CD8-positive, alpha-beta memory T cell (primary cell): ENCODE data around the gene FLVCR2. TPM values are rescaled to one million over a fixed set of nuclear protein-coding genes. Genes with fewer than 3 reads are reported as not detected.

Source experiments
- CTCF ChIA-PET: fragments of 350-600 bp; sonication (Branson Sonifier 250); formaldehyde crosslinking; loops from one replicate; lab custom pipeline; 2021; ENCODE audit warnings: antibody characterized with exemption; lab: Charles Lee
- POLR2A ChIA-PET: fragments of 350-600 bp; sonication (Branson Sonifier 250); formaldehyde crosslinking; loops from one replicate; lab custom pipeline; 2021; ENCODE audit warnings: antibody characterized with exemption; lab: Charles Lee
- DNase-seq, 5 donors: peaks; one replicate each; pipeline versions ENCODE4 v3.0.0 to v3.0.0-alpha.2; 2020 to 2022; ENCODE audit warnings: mixed read lengths in 1 of 5
- H3K27ac ChIP-seq: one replicate; pipeline ENCODE4 v1.7.0; 2013; ENCODE audit warnings: low read depth, mild to moderate bottlenecking, low read length, moderate library complexity
- H3K27me3 ChIP-seq: 2 replicates; pipeline ENCODE4 v1.7.0; 2013; ENCODE audit warnings: low read length, mild to moderate bottlenecking; ENCODE audit not compliant: insufficient read depth, poor library complexity, severe bottlenecking
- H3K36me3 ChIP-seq: 2 replicates; pipeline ENCODE4 v1.7.0; 2013; ENCODE audit warnings: mild to moderate bottlenecking, low read length, moderate library complexity; ENCODE audit not compliant: insufficient read depth
- H3K4me1 ChIP-seq: 2 replicates; pipeline ENCODE4 v1.7.0; 2013; ENCODE audit warnings: mild to moderate bottlenecking, low read length, moderate library complexity; ENCODE audit not compliant: insufficient read depth
- H3K4me3 ChIP-seq: 2 replicates; pipeline ENCODE4 v1.7.0; 2013; ENCODE audit warnings: mild to moderate bottlenecking, low read length
- H3K9me3 ChIP-seq: 2 replicates; pipeline ENCODE4 v1.7.0; 2013; ENCODE audit warnings: mild to moderate bottlenecking, low read length
- H3K27ac Mint-ChIP-seq, 8 donors: one replicate each; pipeline ENCODE4 v1.8.0; 2020 to 2021; ENCODE audit warnings: mixed read lengths in 8 of 8, mild to moderate bottlenecking in 6 of 8, inconsistent platforms in 3 of 8, moderate library complexity in 3 of 8
- H3K27me3 Mint-ChIP-seq, 2 donors: one replicate each; pipeline ENCODE4 v1.8.0; 2020 to 2021; ENCODE audit warnings: mixed read lengths in 2 of 2, mild to moderate bottlenecking in 1 of 2, moderate library complexity in 1 of 2
- H3K36me3 Mint-ChIP-seq, 3 donors: one replicate each; pipeline ENCODE4 v1.8.0; 2020 to 2021; ENCODE audit warnings: mixed read lengths in 3 of 3, inconsistent platforms in 1 of 3, mild to moderate bottlenecking in 1 of 3
- H3K4me1 Mint-ChIP-seq, 3 donors: one replicate each; pipeline ENCODE4 v1.8.0; 2020 to 2021; ENCODE audit warnings: mixed read lengths in 3 of 3, inconsistent platforms in 1 of 3, mild to moderate bottlenecking in 1 of 3
- H3K4me3 Mint-ChIP-seq, 7 donors: one replicate each; pipeline ENCODE4 v1.8.0; 2020 to 2021; ENCODE audit warnings: mixed read lengths in 7 of 7, mild to moderate bottlenecking in 6 of 7, moderate library complexity in 4 of 7, inconsistent platforms in 2 of 7
- H3K9me3 Mint-ChIP-seq, 5 donors: one replicate each; pipeline ENCODE4 v1.8.0; 2020 to 2022; ENCODE audit warnings: mixed read lengths in 5 of 5, mild to moderate bottlenecking in 3 of 5, moderate library complexity in 2 of 5, inconsistent platforms in 1 of 5
- polyA plus RNA-seq: library from polyadenylated mRNA; unstranded; fragments of 300-500 nt; fragmentation: Illumina TruSeq; gene quantifications from one replicate; pipeline ENCODE4 v1.2.3, GENCODE V29; 2021
- total RNA-seq, 2 experiments: library from RNA; stranded (reverse); gene quantifications; one replicate each; pipeline ENCODE4 v1.2.3, GENCODE V29; 2021

The FLVCR2 gene
- total and polyA plus RNA-seq, 3 experiments from 2014 or later: 0.60 to 2.6 (median 2.6) TPM

- H3K36me3 Mint-ChIP-seq: peaks cover 0 to 5% (median 0%) of the 10 kb centered on the region in 3 donors
- no peaks in the 10 kb centered on the region for H3K9me3 Mint-ChIP-seq
- H3K36me3 ChIP-seq: no peaks in the 10 kb centered on the region
- H3K27ac ChIP-seq: no peak overlapping the region
- H3K27me3 Mint-ChIP-seq: no peaks in the 10 kb centered on the region
- H3K4me1 ChIP-seq: peaks cover 9% of the 10 kb centered on the region
- ChIA-PET CTCF (interaction anchor here (1.0 to 9.1 kb wide), 5 partner anchors 13 to 78 kb away, joined by 4 to 178 read pairs (median 7); partner anchors contain the start of genes ERG28 and TTLL5), POLR2A (no interaction called here)
- DNase-seq: no peak
- no peaks in the 10 kb centered on the region for H3K27me3 ChIP-seq
- peak overlapping the region; percentile 89 to 99 (median 95) for H3K4me3 Mint-ChIP-seq
- no peaks in the 10 kb centered on the region for H3K9me3 ChIP-seq
- peak overlapping the region in 2 of 8 donors; percentile 8 to 39 for H3K27ac Mint-ChIP-seq
- H3K4me3 ChIP-seq: peak overlapping the region; percentile 66
- peaks cover 9 to 20% (median 9%) of the 10 kb centered on the region in 3 donors for H3K4me1 Mint-ChIP-seq
Measured at GRCh38 chr14:75578786-75579337, 442 bp downstream of the FLVCR2 start.

- DNase-seq: no peak
- H3K4me3 ChIP-seq: no peak overlapping the region
- Mint-ChIP-seq H3K4me3 (peak overlapping the region; percentile 89 to 99 (median 95)), H3K4me1 (peaks cover 9 to 20% (median 9%) of the 10 kb centered on the region in 3 donors), H3K36me3 (peaks cover 0 to 5% (median 0%) of the 10 kb centered on the region in 3 donors), H3K9me3 (no peaks in the 10 kb centered on the region), H3K27me3 (no peaks in the 10 kb centered on the region), H3K27ac (peak overlapping the region in 2 of 8 donors; percentile 34 to 36)
- H3K4me1 ChIP-seq: peaks cover 9% of the 10 kb centered on the region
- no peaks in the 10 kb centered on the region for H3K36me3 ChIP-seq
- H3K9me3 ChIP-seq: no peaks in the 10 kb centered on the region
- CTCF ChIA-PET: interaction anchor here (9.1 kb wide), 1 partner anchor 77 kb away, joined by 178 read pairs; the partner anchor contains the start of genes ERG28 and TTLL5
- POLR2A ChIA-PET: no interaction called here
- no peak overlapping the region for H3K27ac ChIP-seq
- no peaks in the 10 kb centered on the region for H3K27me3 ChIP-seq
Measured at GRCh38 chr14:75579338-75579864, 981 bp downstream of the FLVCR2 start.

- Histone ChIP-seq H3K4me1 (peaks cover 9% of the 10 kb centered on the region), H3K4me3 (no peak overlapping the region), H3K27me3 (no peaks in the 10 kb centered on the region), H3K9me3 (no peaks in the 10 kb centered on the region), H3K27ac (no peak overlapping the region), H3K36me3 (no peaks in the 10 kb centered on the region)
- H3K9me3 Mint-ChIP-seq: no peaks in the 10 kb centered on the region
- no peak overlapping the region for H3K27ac Mint-ChIP-seq
- H3K27me3 Mint-ChIP-seq: no peaks in the 10 kb centered on the region
- H3K4me1 Mint-ChIP-seq: peaks cover 9 to 20% (median 9%) of the 10 kb centered on the region in 3 donors
- peak overlapping the region; percentile 89 to 99 (median 95) for H3K4me3 Mint-ChIP-seq
- CTCF ChIA-PET: interaction anchor here (9.1 kb wide), 1 partner anchor 77 kb away, joined by 178 read pairs; the partner anchor contains the start of genes ERG28 and TTLL5
- H3K36me3 Mint-ChIP-seq: peaks cover 0 to 5% (median 0%) of the 10 kb centered on the region in 3 donors
- no peak for DNase-seq
- POLR2A ChIA-PET: no interaction called here
Measured at GRCh38 chr14:75579882-75580281, 1.5 kb downstream of the FLVCR2 start.

- Mint-ChIP-seq H3K4me3 (no peak overlapping the region), H3K9me3 (no peaks in the 10 kb centered on the region), H3K36me3 (no peaks in the 10 kb centered on the region), H3K27ac (no peak overlapping the region), H3K27me3 (peaks cover 0 to 5% of the 10 kb centered on the region in 2 donors), H3K4me1 (no peaks in the 10 kb centered on the region)
- ChIA-PET POLR2A (no interaction called here), CTCF (interaction anchor here (0.7 kb wide), 1 partner anchor 9 kb away, joined by 3 read pairs; no protein-coding TSS in a partner anchor)
- no peaks in the 10 kb centered on the region for H3K36me3 ChIP-seq
- no peaks in the 10 kb centered on the region for H3K27me3 ChIP-seq
- H3K4me1 ChIP-seq: no peaks in the 10 kb centered on the region
- no peak for DNase-seq
- H3K4me3 ChIP-seq: no peak overlapping the region
- H3K27ac ChIP-seq: no peak overlapping the region
- no peaks in the 10 kb centered on the region for H3K9me3 ChIP-seq
Measured at GRCh38 chr14:75587388-75587787, 9.0 kb downstream of the FLVCR2 start.

GRCh38 chr14:75589931-75590330, 11.5 kb downstream of the FLVCR2 start:
- no peak overlapping the region for H3K27ac ChIP-seq
- CTCF ChIA-PET: no interaction called here
- POLR2A ChIA-PET: no interaction called here
- H3K27me3 ChIP-seq: no peaks in the 10 kb centered on the region
- Mint-ChIP-seq H3K4me1 (no peaks in the 10 kb centered on the region), H3K4me3 (no peak overlapping the region), H3K9me3 (no peaks in the 10 kb centered on the region), H3K36me3 (no peaks in the 10 kb centered on the region), H3K27ac (no peak overlapping the region), H3K27me3 (peaks cover 0 to 5% of the 10 kb centered on the region in 2 donors)
- H3K36me3 ChIP-seq: no peaks in the 10 kb centered on the region
- no peak overlapping the region for H3K4me3 ChIP-seq
- no peak for DNase-seq
- no peaks in the 10 kb centered on the region for H3K9me3 ChIP-seq
- no peaks in the 10 kb centered on the region for H3K4me1 ChIP-seq

- Mint-ChIP-seq H3K36me3 (peaks cover 0 to 1% (median 0%) of the 10 kb centered on the region in 3 donors), H3K27me3 (peaks cover 0 to 2% of the 10 kb centered on the region in 2 donors), H3K4me1 (no peaks in the 10 kb centered on the region), H3K9me3 (no peaks in the 10 kb centered on the region), H3K4me3 (no peak overlapping the region), H3K27ac (no peak overlapping the region)
- DNase-seq: no peak
- Histone ChIP-seq H3K27ac (no peak overlapping the region), H3K27me3 (no peaks in the 10 kb centered on the region), H3K36me3 (no peaks in the 10 kb centered on the region), H3K9me3 (no peaks in the 10 kb centered on the region), H3K4me1 (no peaks in the 10 kb centered on the region), H3K4me3 (no peak overlapping the region)
- POLR2A ChIA-PET: no interaction called here
- CTCF ChIA-PET: interaction anchor here (2.2 kb wide), 1 partner anchor 14 kb away, joined by 7 read pairs; the partner anchor contains the start of gene FLVCR2
Measured at GRCh38 chr14:75591331-75591946, 13.0 kb downstream of the FLVCR2 start.

GRCh38 chr14:75591987-75592575, 13.7 kb downstream of the FLVCR2 start:
- Mint-ChIP-seq H3K9me3 (no peaks in the 10 kb centered on the region), H3K27ac (no peak overlapping the region), H3K36me3 (peaks cover 0 to 1% (median 0%) of the 10 kb centered on the region in 3 donors), H3K4me1 (no peaks in the 10 kb centered on the region), H3K4me3 (no peak overlapping the region), H3K27me3 (peaks cover 0 to 2% of the 10 kb centered on the region in 2 donors)
- Histone ChIP-seq H3K9me3 (no peaks in the 10 kb centered on the region), H3K27ac (no peak overlapping the region), H3K4me1 (no peaks in the 10 kb centered on the region), H3K36me3 (no peaks in the 10 kb centered on the region), H3K27me3 (no peaks in the 10 kb centered on the region), H3K4me3 (no peak overlapping the region)
- CTCF ChIA-PET: interaction anchor here (2.2 kb wide), 1 partner anchor 14 kb away, joined by 7 read pairs; the partner anchor contains the start of gene FLVCR2
- POLR2A ChIA-PET: no interaction called here
- no peak for DNase-seq
